ENCODE results near the gene MAML3. TPM values are rescaled to one million over a fixed set of nuclear protein-coding genes. Genes with fewer than 3 reads are reported as not detected.
A peak's percentile ranks its signal among the peaks of the same experiment; 100 is the strongest.

Gene MAML3
- total RNA-seq, 1 donor from 2014 or later = 21.8 TPM

- TF ChIP-seq CTCF (conservative IDR thresholded peaks at IDR 0.05) = peak; percentile 64
- H3K4me1 Mint-ChIP-seq (ENCODE audit: unreplicated experiment) = peaks cover 46% of the 10 kb centered on the region
- no peaks in the 10 kb centered on the region for H3K9me3 Mint-ChIP-seq
- H3K27me3 Mint-ChIP-seq = no peaks in the 10 kb centered on the region
- no peak for DNase-seq (ENCODE audit: extremely low spot score, unreplicated experiment)
- no peak overlapping the region for H3K27ac Mint-ChIP-seq
- no peaks in the 10 kb centered on the region for H3K36me3 Mint-ChIP-seq
- no peak overlapping the region for H3K4me3 Mint-ChIP-seq
These were observed 392.5 kb downstream of the MAML3 start for GRCh38 chr4:139761461-139761860.

DNA sequence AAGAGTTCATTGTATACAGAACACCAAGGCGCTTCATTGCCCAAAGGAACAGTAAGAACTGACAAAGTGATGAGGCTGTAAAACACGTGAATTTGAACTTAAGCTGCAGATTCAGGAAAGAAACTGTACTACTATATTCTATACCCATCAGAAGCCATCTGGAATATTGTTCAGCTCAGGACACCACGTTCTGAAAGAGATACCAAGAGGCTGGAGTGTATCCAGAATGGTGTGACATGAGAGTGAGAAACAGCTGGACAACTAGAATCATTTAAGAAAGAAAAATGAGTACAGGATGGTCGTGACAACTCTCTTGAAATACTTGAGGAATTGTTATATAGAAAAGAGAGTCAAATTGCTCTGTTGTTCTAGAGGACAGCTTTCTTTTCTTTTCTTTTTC lies 393.4 kb downstream of the MAML3 start:
- no peak for DNase-seq (ENCODE audit: extremely low spot score, unreplicated experiment)
- H3K4me3 Mint-ChIP-seq = no peak overlapping the region
- H3K4me1 Mint-ChIP-seq (ENCODE audit: unreplicated experiment) = peaks cover 46% of the 10 kb centered on the region
- no peaks in the 10 kb centered on the region for H3K36me3 Mint-ChIP-seq
- no peak overlapping the region for H3K27ac Mint-ChIP-seq
- no peaks in the 10 kb centered on the region for H3K27me3 Mint-ChIP-seq
- no peak for TF ChIP-seq CTCF (conservative IDR thresholded peaks at IDR 0.05)
- H3K9me3 Mint-ChIP-seq = no peaks in the 10 kb centered on the region

- H3K27ac Mint-ChIP-seq = no peak overlapping the region
- TF ChIP-seq CTCF (conservative IDR thresholded peaks at IDR 0.05) = no peak
- peaks cover 45% of the 10 kb centered on the region for H3K4me1 Mint-ChIP-seq (ENCODE audit: unreplicated experiment)
- no peaks in the 10 kb centered on the region for H3K9me3 Mint-ChIP-seq
- DNase-seq (ENCODE audit: extremely low spot score, unreplicated experiment) = no peak
- no peak overlapping the region for H3K4me3 Mint-ChIP-seq
- H3K36me3 Mint-ChIP-seq = no peaks in the 10 kb centered on the region
- H3K27me3 Mint-ChIP-seq = no peaks in the 10 kb centered on the region
These were observed 394.9 kb downstream of the MAML3 start for GRCh38 chr4:139759097-139759496.

- Mint-ChIP-seq H3K27me3 (no peaks in the 10 kb centered on the region), H3K36me3 (no peaks in the 10 kb centered on the region), H3K27ac (no peak overlapping the region), H3K4me1 (ENCODE audit: unreplicated experiment) (peaks cover 35% of the 10 kb centered on the region), H3K4me3 (no peak overlapping the region), H3K9me3 (no peaks in the 10 kb centered on the region)
- DNase-seq (ENCODE audit: extremely low spot score, unreplicated experiment) = no peak
- TF ChIP-seq CTCF (conservative IDR thresholded peaks at IDR 0.05) = no peak
These were observed 397.4 kb downstream of the MAML3 start for GRCh38 chr4:139756391-139757180.

DNA sequence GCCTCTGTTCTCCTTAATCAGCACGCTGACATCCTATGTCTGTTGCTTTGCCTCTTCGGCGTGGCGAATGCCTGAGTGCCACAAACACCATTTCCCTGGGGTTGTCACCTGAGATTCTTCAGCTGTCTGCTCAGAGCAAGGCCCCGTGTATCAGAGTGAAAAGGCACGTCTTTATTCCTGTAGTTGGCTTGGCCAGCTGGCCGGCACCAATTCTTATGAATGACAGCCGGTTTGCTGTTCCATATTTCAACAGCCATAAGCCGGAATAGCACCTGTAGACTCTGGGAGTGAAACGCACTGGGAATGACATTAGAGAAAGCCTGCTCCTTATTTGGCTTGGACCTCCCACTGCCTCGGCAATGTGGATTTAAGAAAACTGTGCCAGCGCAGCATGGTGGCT lies 399.0 kb downstream of the MAML3 start:
- Mint-ChIP-seq H3K36me3 (no peaks in the 10 kb centered on the region), H3K27me3 (no peaks in the 10 kb centered on the region), H3K27ac (peak overlapping the region; percentile 49), H3K4me1 (ENCODE audit: unreplicated experiment) (peaks cover 34% of the 10 kb centered on the region), H3K9me3 (no peaks in the 10 kb centered on the region), H3K4me3 (no peak overlapping the region)
- DNase-seq (ENCODE audit: extremely low spot score, unreplicated experiment) = no peak
- no peak for TF ChIP-seq CTCF (conservative IDR thresholded peaks at IDR 0.05)
